SKM-1 treated with dmso at 0.1 percent for 144 hours (cell line): ENCODE measurements around the gene ZNF181.
"Not testable (repeated sequence)": the region's sequence is repeated elsewhere in the genome, so short reads cannot be mapped to it uniquely, and the experiment has no call there.

Source experiments
- DNase-seq: peaks from one replicate; lab custom pipeline; 2025; ENCODE audit not compliant: unreplicated experiment; lab: John Stamatoyannopoulos, UW

The ZNF181 gene

DNA sequence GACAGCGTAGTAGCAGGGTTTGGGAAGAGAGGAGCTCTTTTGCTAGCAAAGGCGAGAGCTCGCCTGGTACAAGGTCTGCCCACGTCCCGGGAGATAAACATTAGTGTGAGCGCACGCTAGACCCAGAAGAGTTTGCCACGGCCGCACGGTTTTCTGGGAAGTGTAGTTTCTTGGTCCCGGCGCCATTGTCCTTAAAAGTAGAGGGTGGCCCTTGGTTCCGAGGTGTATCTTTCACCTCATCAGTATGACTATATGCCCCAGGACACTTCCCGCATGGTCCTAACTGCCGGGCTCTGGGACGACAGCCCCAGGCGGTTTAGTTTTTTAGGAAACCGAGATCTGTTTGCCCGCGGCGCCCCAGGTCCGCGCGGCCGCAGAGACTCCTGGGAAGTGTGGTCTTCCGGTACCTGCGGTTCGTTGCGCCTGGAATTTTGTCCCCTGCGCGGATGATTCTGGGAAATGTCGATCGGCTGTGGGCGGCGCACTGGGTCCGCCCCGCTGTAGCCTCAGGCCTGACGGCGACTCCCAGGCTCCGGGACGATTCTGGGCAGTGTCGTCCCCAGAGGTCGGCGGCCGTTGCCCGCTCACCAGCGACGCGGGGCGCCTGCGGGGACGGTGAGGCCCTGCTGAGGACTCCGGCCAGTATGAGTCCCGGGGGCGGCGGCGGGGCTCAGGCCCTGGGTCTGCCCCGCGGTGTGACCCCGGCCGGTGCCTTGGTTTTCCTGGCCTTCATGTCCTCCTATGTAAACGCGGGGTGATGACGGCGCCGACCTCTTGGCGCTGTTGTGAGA lies at the start of gene ZNF181:
TSS of gene ZNF181 (plus strand) at position 498 of the 791 bp plus-strand sequence. CDS start 795 bp downstream, outside the sequence.
- peak; percentile 89 for DNase-seq

DNA sequence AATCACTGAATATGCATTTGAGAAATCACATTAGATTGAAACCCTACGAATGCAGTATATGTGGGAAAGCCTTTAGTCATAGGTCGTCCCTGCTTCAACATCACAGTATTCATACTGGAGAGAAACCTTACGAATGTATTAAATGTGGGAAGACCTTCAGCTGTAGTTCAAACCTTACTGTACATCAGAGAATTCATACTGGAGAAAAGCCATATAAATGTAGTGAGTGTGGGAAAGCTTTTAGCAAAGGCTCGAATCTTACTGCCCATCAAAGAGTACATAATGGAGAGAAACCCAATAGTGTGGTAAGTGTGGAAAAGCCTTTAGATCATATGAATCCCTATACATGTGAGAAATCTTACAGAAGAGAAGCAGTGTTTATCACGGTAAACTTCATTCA lies 48.8 kb upstream of the ZNF181 start:
- DNase-seq: not testable (repeated sequence)

DNA sequence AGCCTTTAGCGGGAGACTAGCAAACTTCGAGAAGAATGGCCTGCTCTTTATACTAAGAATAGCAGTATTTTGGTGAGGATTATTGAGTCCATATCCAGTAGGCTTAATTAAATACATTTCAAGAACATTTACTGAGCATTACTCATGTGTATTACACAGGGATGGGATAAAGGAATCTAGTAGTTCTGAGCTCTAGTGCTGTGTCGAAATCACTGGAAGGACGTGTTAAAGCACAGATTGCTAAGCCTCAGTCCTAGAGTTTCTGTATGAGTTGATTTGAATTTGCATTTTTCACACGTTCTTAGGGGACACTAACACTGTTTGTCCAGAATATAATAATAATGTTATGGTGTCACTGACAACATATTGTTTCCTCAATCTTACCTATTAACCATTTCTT lies 47.6 kb upstream of the ZNF181 start:
- no peak for DNase-seq

DNA sequence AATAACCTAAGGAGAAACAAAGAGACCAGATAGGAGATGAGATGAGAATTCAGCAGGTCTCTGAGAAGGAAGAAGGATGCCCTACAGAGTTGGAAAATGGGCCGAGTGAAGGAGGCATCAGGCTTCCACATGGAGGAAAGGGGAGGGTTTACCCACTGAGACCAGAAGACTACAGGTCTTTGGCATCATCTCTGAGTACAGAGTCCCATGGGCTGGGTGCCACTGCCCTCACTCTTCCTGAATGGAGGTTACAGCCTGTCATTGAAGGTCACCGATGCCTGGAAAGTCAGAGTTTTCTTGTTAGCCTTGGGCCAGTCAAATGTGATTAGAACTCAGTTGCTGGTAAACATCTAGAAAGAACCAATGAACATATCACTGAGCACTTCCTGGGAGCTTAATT lies 46.7 kb upstream of the ZNF181 start:
- DNase-seq: no peak

DNA sequence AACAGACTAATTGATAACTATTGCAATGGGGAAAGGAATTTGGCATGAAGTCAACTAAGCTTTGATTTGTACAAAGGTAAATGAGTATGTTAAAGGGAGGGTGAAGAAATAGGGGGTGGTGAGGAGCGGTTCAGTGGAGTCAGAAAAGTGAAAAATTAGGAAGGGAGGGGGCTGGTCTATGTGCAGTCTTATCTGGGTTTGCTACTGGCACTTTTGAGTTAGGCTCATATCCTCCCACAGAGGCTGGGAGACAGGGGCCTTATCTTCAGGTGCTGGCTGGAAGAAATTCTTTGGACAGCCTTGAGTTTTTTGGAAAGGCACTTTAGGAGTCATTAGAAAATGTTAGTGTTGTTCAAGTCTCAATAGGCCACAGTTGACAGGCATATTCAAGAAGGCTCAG lies 45.5 kb upstream of the ZNF181 start:
- no peak for DNase-seq

DNA sequence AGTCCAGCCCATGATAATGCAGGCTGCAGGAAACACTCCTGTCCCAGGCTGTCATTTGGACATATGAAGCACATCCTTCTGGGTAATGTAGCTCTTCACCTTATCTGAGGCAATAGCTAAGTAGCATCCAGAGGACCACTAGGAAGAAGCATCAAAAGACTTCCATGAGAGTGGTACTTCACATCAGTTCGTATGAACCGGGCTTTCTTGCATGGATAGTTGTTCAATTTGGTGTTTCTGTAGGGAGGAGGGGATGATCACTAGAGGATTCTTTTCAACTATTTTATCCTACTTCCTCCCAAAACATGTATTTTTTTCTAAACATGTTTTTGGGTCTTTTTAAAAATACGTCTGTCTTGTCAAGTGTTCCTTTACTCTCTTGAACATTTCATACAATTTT lies 43.7 kb upstream of the ZNF181 start:
- DNase-seq: no peak

DNA sequence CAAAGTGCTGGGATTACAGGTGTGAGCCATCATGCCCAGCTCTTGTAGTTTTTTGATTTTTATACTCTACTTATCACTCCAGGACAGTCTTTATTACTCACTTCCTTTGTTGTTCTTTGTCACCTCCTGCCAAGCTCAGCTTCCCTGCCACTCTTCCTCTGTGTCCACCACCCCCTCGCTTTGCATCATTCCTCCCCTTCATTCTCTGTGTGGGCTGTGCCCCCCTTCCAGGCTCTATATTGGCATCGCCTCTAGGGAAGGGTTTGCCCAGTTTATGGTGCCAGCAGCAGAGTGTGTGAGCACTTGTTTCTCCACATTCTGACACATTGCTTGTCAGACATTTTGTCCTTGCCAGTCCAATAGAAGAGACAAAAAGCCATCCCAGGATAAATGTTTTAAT lies 41.5 kb upstream of the ZNF181 start:
- DNase-seq: no peak

DNA sequence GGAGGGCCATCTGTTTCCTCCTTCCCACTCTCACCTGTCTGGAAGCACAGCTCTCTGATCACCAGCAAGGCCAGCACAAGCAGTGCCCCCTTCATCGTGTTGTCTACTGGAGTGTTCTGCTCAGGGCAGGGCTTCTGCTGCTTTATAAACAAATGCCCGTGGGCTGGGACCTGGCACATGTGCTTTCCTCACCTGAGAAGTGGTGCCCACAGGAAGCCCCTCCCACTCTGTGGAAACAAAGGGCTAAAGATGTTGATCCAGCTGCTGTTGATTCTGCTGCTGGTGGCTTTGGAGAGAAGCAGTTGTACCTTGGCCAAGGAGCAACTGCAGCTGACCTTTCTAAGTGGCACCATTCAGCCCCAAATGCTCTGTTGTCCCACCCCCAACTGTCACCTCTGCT lies 26.4 kb upstream of the ZNF181 start:
- DNase-seq: no peak

DNA sequence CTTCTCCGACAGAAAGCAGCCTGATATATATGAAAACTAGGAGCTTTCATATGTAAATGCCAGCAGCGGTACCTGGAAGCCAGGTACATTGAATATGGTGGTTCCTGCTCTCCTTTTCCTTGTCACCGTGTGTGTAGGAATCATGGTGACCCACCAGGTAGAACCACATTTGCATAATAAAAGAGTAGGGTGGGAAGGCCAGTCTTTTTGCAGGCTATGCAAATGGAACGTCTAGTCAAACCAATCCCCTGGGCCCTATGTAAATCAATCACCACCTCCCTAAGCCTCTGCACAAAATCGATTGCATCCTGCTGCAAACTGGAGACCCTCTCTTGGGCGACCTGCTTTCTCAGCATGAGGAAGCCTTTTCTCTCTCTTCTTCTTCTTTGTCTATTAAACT lies 22.2 kb upstream of the ZNF181 start:
- DNase-seq: no peak

DNA sequence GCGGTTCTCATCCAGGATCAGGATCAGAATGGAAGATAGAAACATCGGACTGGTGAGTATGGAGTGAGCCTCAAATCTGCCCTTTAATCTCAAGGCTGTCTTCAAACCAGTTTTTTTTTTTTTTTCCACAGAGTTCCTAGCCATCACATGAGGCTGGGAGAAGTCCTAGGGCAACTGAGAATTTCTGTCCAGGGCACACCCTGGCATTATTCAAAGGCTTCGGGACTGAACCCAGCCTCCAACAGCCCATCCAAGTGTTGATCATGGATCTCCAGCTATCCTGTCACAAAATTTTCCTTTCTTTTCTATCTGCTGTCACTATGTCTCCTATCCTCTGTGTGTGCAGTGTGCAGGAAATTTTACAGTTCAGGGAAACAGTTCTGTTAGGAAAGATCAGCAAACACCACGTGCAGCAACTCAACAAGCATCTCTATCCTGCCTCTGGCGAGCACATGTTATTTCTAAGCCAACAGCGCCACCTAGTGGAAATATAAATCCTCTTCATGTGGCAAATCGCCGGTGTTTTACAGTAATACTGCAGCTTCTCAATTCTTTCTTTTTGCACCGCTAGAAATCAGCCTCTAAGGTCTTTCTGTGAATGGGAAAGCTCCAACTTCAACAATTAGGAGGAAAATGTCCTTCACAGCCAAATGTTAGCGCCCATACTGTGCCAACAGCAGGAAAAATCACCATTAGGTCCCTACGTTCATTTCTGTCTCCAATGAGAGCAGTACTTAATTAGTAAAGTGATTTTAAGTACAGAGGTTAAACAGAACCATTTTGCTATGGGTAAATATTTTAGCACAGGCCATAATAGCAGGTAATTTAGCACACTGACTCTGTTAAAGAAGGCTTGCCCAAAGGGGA lies 21.4 kb upstream of the ZNF181 start:
- DNase-seq: peak; percentile 19

DNA sequence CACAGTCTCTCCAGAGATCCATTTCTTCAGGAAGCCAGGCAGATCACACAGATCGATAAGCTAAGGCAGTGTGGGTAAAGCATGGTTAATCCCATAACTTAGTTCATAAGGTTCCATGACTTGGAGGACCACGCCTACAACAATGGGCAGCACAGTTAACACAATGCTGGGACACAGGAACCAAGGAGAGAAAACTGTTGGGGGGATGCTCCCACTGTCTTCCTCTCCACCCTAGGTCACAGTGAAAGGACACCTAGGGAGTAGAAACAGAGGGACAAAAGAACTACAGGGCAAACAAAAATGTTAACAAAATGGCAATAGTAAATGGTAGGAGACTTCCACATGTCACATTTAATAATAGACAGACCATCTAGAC lies 20.8 kb upstream of the ZNF181 start:
- no peak for DNase-seq

DNA sequence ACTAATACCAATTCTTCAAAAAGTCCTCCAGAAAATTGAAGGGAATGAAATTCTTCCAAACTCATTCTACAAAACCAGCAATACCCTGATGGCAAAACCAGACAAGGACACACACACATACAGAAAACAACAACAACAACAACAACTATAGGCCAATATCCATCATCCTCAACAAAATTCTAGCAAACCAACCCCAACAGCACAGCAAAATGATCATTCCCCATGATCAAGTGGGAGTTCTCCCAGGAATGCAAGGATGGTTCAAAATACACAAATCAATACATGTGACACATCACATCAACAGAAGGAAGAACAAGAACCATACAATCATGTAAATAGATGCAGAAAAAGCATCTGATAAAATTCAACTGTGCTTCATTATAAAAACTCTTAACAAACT lies 18.7 kb upstream of the ZNF181 start:
- no peak for DNase-seq

DNA sequence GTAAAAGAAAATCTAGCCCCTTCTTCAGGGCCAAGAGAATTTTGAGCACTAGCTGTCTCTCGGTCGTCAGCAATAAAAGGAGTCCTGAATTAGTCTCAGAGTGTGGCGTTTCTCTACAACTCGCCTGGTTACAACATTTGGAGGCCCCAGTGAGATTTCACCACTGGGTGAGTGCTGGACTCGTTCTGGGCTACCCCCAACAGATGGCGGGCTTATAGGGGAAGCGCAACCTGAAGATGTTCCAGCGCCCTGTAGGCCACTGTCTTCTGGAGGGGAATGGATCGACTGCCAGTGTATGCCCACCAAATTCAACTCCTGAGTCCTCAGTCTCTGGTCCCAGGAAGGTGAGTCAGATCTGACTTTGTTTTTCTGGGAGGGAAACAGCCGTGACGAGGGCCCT lies 11.7 kb upstream of the ZNF181 start:
- no peak for DNase-seq

DNA sequence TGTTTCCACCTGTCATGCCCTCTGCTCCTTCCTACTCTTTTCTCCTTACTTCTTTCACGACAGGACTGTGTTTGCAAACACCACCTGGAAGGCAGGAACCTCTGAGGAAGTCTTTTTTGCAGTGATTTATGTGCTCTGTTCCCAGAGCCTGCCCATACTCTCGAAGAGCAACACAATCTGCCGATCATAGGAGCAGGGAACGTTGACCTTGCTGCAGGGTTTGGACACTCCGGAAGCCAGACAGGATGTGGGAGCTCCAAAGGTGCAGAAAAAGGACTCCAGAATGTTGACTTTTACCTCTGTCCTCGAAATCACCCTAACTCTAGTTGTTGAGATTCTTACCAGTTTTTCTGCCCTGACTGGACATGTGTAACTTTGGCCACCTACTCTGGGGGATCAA lies 8.6 kb upstream of the ZNF181 start:
- DNase-seq: no peak

DNA sequence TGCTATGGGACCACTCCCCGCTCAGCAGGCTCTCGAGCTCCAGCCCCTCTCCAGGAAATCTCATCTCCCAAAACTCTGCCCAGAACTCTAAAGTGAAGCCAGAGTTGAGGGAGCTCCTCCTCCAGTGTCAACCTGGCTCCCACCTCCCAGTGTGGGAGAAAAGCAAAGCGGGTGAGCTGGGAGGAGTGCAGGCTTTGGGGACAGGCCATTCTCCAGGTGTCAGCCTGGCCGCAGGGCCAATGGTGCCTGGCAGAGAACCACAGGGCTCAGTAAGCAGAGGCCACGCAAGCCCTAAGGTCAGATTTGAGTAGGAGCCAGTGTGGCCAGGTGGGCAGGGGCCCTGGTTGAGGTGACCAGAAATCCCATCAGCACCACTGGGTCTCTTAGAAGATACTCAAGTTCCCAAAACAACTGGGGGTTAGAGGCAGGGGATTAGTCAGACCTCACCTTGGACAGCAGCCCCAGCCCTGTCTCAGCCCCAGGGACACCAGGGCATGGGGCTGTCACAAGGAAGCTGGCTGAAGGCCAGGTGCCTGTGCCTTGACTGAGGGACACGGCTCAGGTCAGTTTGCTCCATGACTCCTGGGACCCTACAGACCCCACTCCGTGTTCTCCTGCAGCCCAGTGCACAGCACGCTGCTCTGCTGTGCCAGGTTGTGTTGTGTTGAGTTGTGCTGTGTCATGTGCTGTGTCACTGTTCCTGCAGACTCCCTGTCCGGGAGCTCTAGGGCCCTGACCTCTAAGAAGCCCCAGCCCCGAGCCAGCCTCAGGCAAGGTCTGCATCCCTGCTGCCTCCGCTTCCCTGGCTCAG lies 2.8 kb upstream of the ZNF181 start:
- no peak for DNase-seq

DNA sequence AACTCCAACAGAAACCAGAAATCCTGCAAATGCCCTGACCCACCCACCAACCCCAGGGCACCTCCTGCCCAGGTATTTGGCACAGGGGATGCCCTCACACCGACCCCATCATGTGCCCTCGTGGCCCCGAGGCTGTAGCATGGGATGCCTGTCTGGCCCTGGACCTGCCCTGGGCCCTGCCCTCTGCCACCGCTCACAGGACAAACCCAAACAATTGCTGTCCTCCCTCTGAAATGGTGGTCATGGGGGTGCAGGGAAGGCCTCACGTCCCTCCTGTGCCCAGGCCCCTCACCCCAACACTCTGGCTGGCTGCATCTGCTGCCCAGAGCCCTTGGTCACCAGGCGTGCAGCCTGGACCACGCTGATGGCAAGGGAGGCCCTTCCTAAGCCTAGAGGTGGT lies 2.1 kb upstream of the ZNF181 start:
- DNase-seq: no peak

DNA sequence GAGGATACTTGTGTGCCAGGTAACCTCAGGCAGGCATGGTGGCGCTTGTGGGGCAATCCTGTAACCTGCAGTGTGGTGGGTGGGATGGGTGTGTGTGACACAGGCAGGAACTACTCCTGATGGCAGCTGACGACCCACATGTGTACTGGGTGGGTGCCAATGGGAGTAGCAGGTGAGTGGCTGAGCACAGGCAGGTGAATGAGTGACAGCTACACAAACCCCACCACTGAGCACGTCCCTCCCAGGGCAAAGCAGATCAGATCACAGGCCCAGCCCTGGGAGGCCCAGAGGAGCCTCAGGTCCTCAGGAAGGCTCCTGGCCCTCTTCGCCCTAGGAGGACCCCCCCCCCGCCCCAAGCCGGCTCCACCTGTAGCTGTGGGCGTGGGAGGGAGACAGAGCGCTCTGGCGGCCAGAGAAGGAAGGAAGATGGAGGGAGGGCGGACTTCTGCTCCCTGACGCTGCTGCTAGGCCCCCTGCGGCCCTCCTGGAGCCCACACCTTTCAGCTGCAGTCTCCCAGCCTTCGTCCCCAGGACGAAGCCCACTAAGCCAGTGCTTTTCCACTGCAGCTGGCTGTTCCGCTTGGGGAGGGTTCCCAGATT lies 1.3 kb upstream of the ZNF181 start:
- no peak for DNase-seq

DNA sequence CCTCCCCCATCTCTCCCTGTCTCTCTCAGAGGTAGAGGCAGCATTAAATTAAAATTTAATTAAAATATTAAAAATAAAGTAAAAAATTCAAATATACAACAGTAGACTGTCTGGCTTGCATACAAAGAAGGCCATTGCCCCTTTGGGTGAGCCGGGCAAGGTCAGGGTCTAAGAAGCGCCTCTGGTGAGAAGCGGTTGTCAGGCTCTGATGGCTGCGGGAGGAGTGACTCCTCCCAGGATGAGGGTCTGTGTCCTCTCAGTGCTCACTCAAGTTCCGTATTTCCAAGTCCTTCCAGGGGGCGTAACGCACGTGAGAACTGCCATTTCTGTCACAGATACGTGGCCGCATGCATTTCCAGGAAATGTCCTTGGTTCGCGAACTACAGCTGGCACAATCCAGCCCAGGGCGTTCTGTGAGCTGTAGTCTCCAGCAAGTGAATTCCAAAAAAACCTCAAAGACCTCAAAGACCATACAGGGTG lies 737 bp upstream of the ZNF181 start:
- peak; percentile 60 for DNase-seq

DNA sequence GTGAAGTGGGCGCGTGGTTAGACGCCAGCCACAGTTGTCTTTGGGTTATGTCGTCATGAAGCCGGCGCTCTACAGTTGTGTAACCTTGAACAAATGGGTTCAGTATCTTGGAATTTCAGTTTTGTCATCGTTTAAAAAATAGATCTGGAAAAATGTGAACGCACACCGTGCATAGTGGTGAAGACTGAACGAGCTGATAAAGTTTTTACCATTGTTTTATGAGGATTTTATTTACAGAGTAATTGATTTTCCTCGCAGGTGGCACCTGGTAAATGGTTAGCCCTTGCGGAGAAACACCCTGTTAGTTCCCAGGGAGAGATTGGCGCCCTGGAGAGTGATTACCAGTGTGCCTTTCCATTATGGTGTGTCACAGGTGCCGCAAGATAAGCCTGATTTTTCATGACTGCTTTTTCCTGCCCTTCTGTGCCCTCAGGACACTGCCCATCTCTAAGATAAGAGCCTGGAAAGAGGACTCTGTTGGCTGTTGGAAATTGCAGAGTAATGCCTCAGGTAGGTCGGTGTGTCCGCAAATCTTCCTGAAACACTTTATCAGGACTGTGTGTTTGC lies 577 bp downstream of the ZNF181 start:
- peak; percentile 56 for DNase-seq

DNA sequence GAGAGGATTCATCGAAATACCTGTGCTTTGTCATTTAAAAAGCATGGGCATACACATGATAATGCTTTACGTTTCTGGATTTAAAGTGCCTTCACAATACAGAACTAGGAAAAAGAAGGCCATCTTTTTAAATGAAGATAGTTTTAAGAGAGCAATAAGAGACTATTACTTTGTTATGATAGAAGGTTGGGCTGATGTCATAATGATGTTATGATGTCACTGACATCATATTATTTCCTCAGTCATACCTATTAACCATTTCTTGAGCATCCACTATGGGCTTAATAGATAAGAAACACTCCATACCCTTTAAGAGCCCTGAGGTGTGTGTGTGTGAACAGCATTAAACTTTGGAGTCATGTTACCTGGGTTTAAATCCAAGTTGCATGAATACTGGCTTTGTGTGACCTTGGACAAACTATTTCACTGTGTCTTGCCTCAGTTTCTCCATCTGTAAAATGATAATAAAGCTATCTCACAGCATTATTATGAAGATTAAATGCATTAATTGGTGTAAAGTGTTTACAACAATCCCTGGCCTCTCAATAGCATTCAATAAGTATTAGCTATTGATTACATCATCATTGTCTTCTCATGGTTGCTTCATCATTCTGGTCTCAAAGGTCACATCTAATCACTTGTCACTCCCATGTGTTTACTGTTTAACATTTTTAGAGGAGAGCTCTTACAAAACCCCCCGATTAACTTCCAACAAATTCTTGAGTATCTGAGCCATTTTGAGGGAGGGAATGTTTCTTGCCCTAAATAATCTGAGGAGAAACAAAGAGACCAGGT lies 11.1 kb downstream of the ZNF181 start:
- DNase-seq: no peak
